Measurements from ENCODE around the gene ALDH16A1.

The ALDH16A1 gene

GRCh38 chr19:49453013-49453756, at the start of gene ALDH16A1:
ALDH16A1 (plus strand) TSS chr19:49453225; CDS start chr19:49453332, 107 bp downstream.
- DNase-seq = peak; percentile 100

- DNase-seq = peak; percentile 65
Measured at GRCh38 chr19:49403404-49404187, 49.4 kb upstream of the ALDH16A1 start.

DNA sequence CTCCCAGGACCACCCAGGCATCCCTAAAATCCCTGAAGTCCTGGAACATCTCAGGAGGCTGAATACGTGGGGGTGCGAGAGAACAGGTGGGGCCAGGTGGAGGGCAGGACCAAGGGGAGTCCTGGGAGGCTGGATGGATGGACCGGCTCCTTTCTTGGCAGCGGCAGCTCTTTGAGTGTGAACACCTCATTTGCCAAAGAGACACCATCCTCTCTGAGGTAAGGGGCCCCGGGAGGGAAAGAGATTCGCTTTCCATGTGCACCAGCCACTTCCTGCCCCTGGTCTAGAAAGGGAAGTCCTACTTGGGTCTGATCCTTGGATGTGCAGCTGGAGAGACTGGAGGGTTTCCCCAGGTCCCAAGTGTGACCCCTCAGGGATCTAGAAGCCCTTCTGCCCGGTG, 45.9 kb upstream of the ALDH16A1 start:
- no peak for DNase-seq

DNA sequence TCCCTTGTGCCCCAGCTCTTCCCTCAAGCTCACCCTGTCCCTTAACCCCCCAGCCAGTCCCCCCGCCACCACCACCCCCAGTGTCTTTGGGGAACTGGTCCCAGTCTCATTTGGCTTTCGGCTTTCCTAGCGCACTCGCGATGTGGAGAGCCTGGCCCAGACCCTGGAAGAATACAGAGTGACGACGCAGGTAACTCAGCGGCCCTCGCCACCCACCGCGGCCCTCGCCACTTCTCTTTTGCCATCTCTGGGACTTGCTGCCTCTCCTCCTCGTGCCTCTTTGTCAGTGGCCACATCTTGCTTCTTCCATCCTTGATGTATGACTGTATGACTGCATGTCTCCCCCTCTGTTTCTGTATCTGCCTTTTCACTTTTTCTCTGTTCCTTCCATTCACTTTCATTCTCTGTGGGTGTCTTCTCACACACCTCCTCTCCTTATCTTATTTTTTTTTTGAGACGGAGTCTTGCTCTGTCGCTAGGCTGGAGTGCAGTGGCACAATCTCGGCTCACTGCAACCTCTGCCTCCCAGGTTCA, 45.5 kb upstream of the ALDH16A1 start:
- DNase-seq = no peak

GRCh38 chr19:49408816-49409440, 44.1 kb upstream of the ALDH16A1 start:
- no peak for DNase-seq

DNA sequence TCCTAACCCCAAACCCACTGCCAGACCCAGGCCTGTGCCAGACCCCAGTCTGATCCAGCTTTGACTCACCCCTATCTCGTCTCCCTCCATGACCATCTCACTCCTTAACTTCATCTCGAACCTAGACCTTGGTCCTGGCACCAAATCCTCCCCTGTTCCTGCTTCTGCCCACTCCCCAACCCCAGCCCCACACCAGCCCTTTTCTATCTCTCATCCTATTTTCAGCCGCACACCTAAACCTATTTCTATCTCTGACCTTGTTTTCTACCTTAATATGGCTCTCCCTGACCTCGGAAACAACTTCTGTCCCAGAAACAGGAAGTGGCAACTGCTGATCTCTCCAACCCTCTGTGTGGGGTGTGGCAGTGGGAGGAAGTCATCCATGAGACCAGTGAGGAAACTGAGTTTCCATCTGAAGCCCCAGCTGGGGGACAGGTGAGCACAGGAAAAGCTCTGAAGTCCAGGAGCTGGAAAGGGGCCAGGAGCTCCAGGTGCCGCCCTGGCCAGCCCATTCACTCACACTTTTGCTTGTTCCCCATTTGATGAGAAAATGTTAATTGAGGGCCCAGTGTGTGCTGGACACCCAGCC, 43.5 kb upstream of the ALDH16A1 start:
- no peak for DNase-seq

- DNase-seq = no peak
Measured at GRCh38 chr19:49411681-49412326, 41.2 kb upstream of the ALDH16A1 start.

GRCh38 chr19:49413348-49413747, 39.7 kb upstream of the ALDH16A1 start:
- peak; percentile 96 for DNase-seq

- no peak for DNase-seq
Measured at GRCh38 chr19:49414256-49414655, 38.8 kb upstream of the ALDH16A1 start.

DNA sequence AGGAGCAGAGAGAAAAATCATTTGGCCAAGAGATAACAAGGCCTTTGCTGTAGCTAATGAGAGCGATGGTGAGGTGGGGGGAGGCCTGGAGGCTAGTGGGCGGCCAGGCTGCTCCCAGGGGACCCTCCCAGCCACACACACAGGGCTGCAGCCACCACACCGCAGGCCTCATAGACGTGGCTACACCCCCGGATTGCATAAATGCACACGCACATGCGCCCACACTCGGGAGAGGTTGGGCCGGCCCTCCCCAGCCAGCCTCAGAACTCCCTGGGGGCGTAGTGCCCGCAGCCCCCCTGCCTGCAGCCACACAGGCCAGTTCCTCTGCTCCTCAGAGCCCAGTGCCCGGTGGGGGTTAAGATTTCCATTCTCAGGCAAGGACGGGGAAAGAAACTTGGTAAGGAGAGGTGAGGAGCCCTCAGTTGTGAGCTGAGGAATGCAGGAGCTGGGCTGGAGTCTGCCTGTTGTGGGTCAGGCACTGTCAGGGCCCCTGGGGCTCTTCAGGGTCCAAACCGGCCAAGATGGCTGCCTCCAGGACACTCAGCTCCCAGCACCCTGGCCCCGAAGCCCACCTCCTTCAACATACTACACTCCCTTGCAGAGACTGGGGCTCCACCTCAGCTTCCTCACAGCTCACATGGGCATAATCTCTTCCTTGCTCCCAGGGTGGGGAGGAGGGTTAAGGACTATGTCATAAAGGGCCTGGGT, 37.8 kb upstream of the ALDH16A1 start:
- DNase-seq = no peak

GRCh38 chr19:49415810-49416200, 37.2 kb upstream of the ALDH16A1 start:
- DNase-seq = no peak

DNA sequence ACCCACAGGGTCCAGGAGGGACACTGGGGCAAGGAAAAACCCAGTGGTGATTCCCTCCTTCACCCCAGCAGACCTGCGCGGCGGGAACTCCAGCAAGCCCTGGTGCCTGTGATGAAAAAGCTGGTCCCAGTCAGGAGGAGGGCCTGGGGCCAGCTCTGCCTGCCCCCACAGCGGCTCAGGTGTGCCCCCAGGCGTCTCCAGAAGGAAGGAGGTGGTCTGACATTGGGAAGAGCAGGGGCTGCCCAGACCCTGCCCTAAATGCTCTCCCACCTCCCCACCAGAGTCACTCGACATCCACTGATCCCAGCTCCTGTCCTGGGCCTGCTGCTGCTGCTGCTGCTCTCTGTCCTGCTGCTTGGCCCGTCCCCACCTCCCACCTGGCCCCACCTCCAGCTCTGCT, 35.9 kb upstream of the ALDH16A1 start:
- DNase-seq = no peak

DNA sequence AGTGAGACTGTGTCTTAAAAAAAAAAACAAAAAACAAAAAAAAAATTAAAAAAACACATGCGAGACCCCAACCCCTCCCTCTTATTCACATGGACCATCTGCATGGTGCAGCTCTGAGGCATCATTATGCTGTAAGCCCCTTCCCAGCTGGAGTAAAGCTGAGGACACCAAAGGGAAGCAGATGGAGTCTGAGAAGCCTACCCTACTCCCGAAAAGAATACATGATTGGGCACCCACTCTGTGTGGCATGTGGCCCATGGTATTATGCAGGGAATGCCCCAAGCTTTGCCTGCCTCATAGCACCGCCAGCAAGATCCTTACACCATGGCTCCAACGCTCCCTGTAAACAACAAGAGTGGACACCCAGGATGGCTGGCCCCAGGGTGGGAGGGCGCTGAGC, 34.5 kb upstream of the ALDH16A1 start:
- no peak for DNase-seq

DNA sequence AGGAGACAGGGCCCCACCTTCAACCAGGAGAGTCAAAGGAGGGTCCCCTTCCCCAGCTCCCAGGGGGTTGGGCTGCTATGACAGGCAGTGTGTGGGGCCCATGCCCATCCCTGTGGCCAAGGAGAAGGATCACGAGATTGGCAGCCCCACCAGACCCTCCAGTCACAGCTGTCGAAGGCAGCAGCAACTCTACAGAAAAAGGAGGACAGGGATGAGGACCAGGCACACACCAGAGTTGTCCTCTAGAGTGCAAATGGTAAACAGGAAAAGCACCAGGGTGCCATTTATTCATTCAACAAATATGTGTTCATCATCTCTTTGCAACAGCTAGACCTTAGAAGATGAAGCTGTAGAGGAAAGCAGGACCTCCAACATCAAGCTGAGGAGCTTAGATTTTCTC, 33.9 kb upstream of the ALDH16A1 start:
- no peak for DNase-seq

- DNase-seq = no peak
Measured at GRCh38 chr19:49420227-49420626, 32.8 kb upstream of the ALDH16A1 start.

GRCh38 chr19:49421039-49421877, 31.8 kb upstream of the ALDH16A1 start:
- peak; percentile 90 for DNase-seq

DNA sequence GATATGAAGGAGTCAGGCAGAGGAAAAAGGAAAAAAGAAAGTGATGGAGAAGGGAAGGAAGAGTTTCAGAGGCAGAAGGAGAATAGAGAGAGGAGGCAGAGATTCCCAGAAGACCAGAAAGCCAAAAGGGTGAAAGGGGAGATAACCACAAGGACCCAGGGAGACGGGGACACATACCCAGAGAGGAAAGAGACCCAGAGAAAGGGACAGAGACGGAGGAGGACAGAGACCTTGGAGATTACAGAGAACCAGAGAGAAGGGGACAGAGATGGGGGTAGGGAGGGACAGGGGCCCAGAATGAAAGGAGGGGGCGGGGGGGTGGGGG, 31.2 kb upstream of the ALDH16A1 start:
- DNase-seq = no peak

DNA sequence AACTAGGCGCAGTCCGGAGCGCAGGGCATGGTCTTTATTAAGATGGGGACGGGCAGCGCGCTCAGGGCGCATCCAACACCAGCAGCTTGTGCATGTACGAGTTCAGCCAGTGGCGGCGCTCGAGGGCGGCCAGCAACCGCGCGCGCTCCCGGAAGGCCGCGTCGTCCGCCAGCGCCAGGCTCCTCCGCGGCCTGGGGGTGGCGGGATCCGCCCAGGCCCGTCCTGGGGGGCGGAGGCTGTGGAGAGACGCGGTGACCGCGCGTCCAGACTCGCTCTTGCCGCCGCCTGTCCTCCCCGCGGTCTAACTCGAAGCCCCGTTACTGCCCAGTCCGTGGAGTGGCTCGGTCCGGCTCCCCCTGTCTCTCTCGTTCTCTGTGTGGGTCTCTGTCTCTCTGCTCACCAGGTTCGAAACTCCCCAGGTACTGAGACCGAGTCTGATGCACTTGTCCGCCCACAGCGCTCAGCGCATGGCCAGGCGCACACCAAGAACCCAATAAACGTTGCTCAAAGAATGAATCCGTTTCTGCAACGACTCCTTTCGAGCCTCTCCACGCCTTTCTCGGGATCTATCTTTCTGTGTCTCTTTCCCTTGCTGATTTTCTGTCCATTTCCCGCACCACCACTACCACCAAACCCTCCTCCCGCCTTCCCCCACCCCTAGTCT, 30.5 kb upstream of the ALDH16A1 start:
- peak; percentile 88 for DNase-seq

GRCh38 chr19:49423071-49423984, 29.7 kb upstream of the ALDH16A1 start, which contains the start of gene PTH2:
PTH2 (minus strand) TSS chr19:49423441; CDS start chr19:49423339, 102 bp downstream.
- DNase-seq = peak; percentile 68

Measured in eye (tissue), 1 donor.